Epithelial cell of esophagus (primary cell): ENCODE results near the gene PTPRU.

ENCODE experiments used
- DNase-seq: peaks from one replicate; pipeline ENCODE4 v3.0.0; 2010; ENCODE audit warnings: low read depth
- H3K4me3 ChIP-seq: 2 replicates; pipeline ENCODE4 v1.5.1; 2011; ENCODE audit warnings: mild to moderate bottlenecking, low read length, control low read depth
- TF ChIP-seq, protein P1 (sequence below): IDR thresholded peaks from 2 replicates; pipeline ENCODE4 v1.5.1; 2011; ENCODE audit warnings: low read depth, mild to moderate bottlenecking, low read length, control low read depth, inconsistent platforms; ENCODE audit not compliant: insufficient read depth; ENCODE audit errors: missing control alignments

Gene PTPRU

GRCh38 chr1:29362116-29362515 lies 125.8 kb downstream of the PTPRU start:
- DNase-seq = no peak
- TF ChIP-seq, protein P1, sequence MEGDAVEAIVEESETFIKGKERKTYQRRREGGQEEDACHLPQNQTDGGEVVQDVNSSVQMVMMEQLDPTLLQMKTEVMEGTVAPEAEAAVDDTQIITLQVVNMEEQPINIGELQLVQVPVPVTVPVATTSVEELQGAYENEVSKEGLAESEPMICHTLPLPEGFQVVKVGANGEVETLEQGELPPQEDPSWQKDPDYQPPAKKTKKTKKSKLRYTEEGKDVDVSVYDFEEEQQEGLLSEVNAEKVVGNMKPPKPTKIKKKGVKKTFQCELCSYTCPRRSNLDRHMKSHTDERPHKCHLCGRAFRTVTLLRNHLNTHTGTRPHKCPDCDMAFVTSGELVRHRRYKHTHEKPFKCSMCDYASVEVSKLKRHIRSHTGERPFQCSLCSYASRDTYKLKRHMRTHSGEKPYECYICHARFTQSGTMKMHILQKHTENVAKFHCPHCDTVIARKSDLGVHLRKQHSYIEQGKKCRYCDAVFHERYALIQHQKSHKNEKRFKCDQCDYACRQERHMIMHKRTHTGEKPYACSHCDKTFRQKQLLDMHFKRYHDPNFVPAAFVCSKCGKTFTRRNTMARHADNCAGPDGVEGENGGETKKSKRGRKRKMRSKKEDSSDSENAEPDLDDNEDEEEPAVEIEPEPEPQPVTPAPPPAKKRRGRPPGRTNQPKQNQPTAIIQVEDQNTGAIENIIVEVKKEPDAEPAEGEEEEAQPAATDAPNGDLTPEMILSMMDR = no peak
- no peak overlapping the region for H3K4me3 ChIP-seq

DNA sequence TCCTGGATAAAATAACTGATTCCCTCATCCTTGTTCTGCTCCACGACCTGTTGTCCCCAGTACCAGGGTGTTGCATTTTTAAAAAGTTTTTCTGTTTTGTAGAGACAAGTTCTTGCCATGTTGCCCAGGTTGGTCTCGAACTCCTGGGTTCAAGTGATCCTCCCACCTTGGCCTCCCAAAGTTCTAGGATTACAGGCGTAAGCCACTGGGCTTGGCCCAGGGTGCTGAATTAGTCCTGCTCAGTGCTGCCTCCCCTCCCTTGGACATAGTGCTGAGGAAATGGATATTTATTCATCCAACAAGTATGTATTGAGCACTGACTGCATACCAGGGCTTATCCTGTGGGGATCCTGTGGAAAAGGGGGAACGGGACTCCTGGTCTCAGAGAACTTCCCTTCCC lies 126.4 kb downstream of the PTPRU start:
- no peak overlapping the region for H3K4me3 ChIP-seq
- TF ChIP-seq, protein P1 = no peak
- DNase-seq = no peak

GRCh38 chr1:29363536-29363935 lies 127.2 kb downstream of the PTPRU start:
- TF ChIP-seq, protein P1 = no peak
- no peak for DNase-seq
- no peak overlapping the region for H3K4me3 ChIP-seq

DNA sequence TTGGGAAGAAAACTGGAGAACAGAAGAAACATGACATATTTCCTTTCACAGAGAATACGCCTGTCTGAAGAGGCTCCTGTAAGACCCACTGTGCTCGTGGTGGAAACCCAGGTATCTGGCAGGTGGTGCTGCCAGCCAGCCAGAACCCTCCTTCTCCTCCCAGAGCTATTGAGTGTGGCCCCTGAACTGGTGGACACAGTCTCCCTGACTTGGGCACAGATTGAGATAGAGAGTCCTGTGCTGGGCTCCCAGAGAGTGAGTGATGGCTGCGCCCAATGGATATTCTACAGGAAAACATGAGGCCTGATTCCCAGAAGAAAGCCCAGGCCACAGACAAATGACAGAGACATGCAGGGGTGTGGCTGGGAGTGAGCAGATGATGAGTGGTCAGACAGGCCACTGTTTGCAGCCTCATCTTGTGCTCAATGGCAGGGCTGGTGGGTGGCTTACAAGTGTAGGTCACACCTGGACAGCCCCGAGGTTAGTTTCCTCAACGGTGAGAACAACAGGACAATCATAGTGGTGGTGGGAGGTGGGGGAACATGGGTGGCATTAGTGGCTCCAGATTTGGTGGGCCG lies 127.9 kb downstream of the PTPRU start:
- DNase-seq = no peak

GRCh38 chr1:29365906-29366670 lies 129.8 kb downstream of the PTPRU start:
- DNase-seq = no peak
- H3K4me3 ChIP-seq = no peak overlapping the region
- TF ChIP-seq, protein P1 = no peak

More for the DNA sequence above, 127.9 kb downstream of the PTPRU start:
- TF ChIP-seq, protein P1 = no peak
- H3K4me3 ChIP-seq = no peak overlapping the region

DNA sequence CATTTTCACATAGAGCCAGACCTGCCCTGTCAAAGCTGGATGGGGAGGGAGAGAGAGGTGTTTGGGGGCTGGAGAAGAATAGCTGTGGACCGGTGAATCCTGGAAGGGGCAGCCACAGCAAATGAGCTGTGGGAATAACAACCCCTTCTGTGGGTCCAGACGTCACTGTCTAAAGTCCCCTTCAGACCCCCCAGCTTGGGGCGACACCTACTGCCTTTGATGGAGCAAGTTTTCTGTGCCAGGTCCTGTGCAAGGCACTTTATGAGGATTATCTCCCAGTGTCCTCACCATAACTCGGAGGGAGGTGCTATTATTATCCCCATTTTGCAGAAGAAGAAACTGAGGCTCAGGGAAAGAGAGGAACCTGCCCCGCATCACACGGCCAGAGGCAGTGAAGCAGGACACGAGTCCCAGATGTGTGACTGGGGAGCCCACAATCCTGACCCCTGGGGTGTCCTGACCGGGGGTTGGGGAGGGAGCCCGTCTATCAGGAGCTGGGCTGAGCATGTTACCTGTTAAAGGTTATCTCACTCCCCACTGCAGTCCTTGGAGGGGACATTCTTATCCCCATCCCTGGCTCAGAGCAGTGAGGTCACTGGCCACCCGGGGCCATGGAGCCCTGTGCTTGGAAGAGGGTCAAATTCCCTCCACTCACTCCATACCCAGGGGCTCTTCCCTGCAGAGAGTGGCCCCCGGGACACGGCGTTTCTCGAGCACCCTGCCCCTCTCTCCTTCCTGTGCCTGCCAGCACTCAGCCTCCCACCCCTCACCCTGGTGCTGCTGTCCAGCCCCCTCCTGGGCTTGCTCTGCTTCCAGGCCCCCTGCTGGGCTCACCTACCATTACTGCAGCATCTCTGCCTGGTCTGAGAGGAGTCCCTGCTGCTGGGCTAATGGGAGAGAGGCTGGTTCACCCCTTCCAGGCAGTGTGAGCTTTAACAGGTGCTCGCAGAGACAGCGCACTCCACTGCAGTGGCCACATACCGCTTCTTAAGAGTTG lies 132.9 kb downstream of the PTPRU start:
- H3K4me3 ChIP-seq = no peak overlapping the region
- TF ChIP-seq, protein P1 = no peak
- no peak for DNase-seq
